RWPE2 (cell line): ENCODE results near the gene COPZ1.
A peak's percentile ranks its signal among the peaks of the same experiment; 100 is the strongest.

Experiments used
- ATAC-seq: fragments of 200-7000 bp; cut with Tn5 transposase; 3 replicates; pipeline ENCODE4 v1.9.1; 2021; ENCODE audit warnings: low read depth
- DNase-seq: peaks from one replicate; pipeline ENCODE4 v3.0.0-alpha.2; 2020; ENCODE audit warnings: low spot score
- H3K27ac ChIP-seq: fragments of 450-650 bp; 2 replicates; pipeline ENCODE4 v1.5.1; 2017; ENCODE audit warnings: mild to moderate bottlenecking; ENCODE audit not compliant: poor library complexity, severe bottlenecking
- H3K27me3 ChIP-seq: fragments of 250-450 bp; sonication (Bioruptor Pico); 2 replicates; pipeline ENCODE4 v1.5.1; 2021; ENCODE audit warnings: mild to moderate bottlenecking, moderate library complexity; ENCODE audit not compliant: insufficient read depth, poor library complexity, severe bottlenecking
- H3K36me3 ChIP-seq: fragments of 250-450 bp; sonication (Bioruptor Pico); 2 replicates; pipeline ENCODE4 v1.5.1; 2020; ENCODE audit warnings: low read depth, mild to moderate bottlenecking, moderate library complexity
- H3K4me1 ChIP-seq: fragments of 250-450 bp; sonication (Bioruptor Pico); 2 replicates; pipeline ENCODE4 v1.5.1; 2021; ENCODE audit warnings: mild to moderate bottlenecking, moderate library complexity; ENCODE audit not compliant: insufficient read depth, poor library complexity, severe bottlenecking
- H3K4me3 ChIP-seq: fragments of 250-450 bp; sonication (Bioruptor Pico); 2 replicates; pipeline ENCODE4 v1.5.1; 2021; ENCODE audit warnings: mild to moderate bottlenecking, moderate library complexity; ENCODE audit not compliant: severe bottlenecking
- H3K9me3 ChIP-seq: fragments of 250-450 bp; sonication (Bioruptor Pico); 2 replicates; pipeline ENCODE4 v1.5.1; 2021; ENCODE audit warnings: mild to moderate bottlenecking, moderate library complexity; ENCODE audit not compliant: severe bottlenecking
- CTCF ChIP-seq: fragments of 450-650 bp; IDR thresholded peaks from one replicate; pipeline ENCODE4 v1.5.1; 2017; ENCODE audit warnings: mild to moderate bottlenecking, moderate library complexity; ENCODE audit not compliant: poor library complexity, severe bottlenecking

The COPZ1 gene

GRCh38 chr12:54285150-54286041 lies 39.5 kb upstream of the COPZ1 start:
- ATAC-seq, result no peak
- peak overlapping the region; percentile 86 for H3K27ac ChIP-seq
- DNase-seq, result no peak
- H3K9me3 ChIP-seq, result no peaks in the 10 kb centered on the region
- H3K4me1 ChIP-seq, result peaks cover 42% of the 10 kb centered on the region
- no peaks in the 10 kb centered on the region for H3K27me3 ChIP-seq
- H3K4me3 ChIP-seq, result no peak overlapping the region
- peaks cover 77% of the 10 kb centered on the region for H3K36me3 ChIP-seq
- peak; percentile 10 for TF ChIP-seq CTCF

GRCh38 chr12:54286042-54287030 lies 38.6 kb upstream of the COPZ1 start:
- peak; percentile 42 for ATAC-seq

GRCh38 chr12:54287261-54288157 lies 37.4 kb upstream of the COPZ1 start:
- Histone ChIP-seq H3K36me3 (peaks cover 58% of the 10 kb centered on the region), H3K9me3 (no peaks in the 10 kb centered on the region), H3K4me3 (no peak overlapping the region), H3K4me1 (peaks cover 39% of the 10 kb centered on the region), H3K27ac (peak overlapping the region; percentile 86), H3K27me3 (no peaks in the 10 kb centered on the region)
- ATAC-seq (peak; percentile 6), DNase-seq (no peak)
- no peak for TF ChIP-seq CTCF

More at GRCh38 chr12:54286042-54287030, 38.6 kb upstream of the COPZ1 start:
- Histone ChIP-seq H3K27me3 (no peaks in the 10 kb centered on the region), H3K36me3 (peaks cover 70% of the 10 kb centered on the region), H3K27ac (peak overlapping the region; percentile 86), H3K4me1 (peaks cover 42% of the 10 kb centered on the region), H3K4me3 (no peak overlapping the region), H3K9me3 (no peaks in the 10 kb centered on the region)
- DNase-seq, result no peak
- TF ChIP-seq CTCF, result no peak

- no peaks in the 10 kb centered on the region for H3K9me3 ChIP-seq
- peaks cover 10% of the 10 kb centered on the region for H3K36me3 ChIP-seq
- H3K4me3 ChIP-seq, result no peak overlapping the region
- no peaks in the 10 kb centered on the region for H3K27me3 ChIP-seq
- ATAC-seq (no peak), DNase-seq (no peak)
- H3K4me1 ChIP-seq, result peaks cover 10% of the 10 kb centered on the region
- TF ChIP-seq CTCF, result no peak
- no peak overlapping the region for H3K27ac ChIP-seq
These were observed 32.6 kb upstream of the COPZ1 start for GRCh38 chr12:54292083-54292930.
